Esophagus muscularis mucosa (tissue), 4 donors: ENCODE measurements around the gene NOD2.

ENCODE experiments used
- CTCF ChIP-seq, 3 experiments: fragments of 200-600 bp in 2 of 3; fragments of 450-650 bp in 1 of 3; sonication (generic) in 2 of 3; IDR thresholded peaks; one replicate each; pipeline ENCODE4 v1.5.1; 2017 to 2019; ENCODE audit warnings: antibody characterized with exemption in 3 of 3, mild to moderate bottlenecking in 2 of 3, moderate library complexity in 1 of 3
- EP300 ChIP-seq: sonication (generic); formaldehyde crosslinking; IDR thresholded peaks from one replicate; pipeline ENCODE4 v1.6.1; 2017; ENCODE audit warnings: antibody characterized with exemption
- POLR2A ChIP-seq: fragments of 450-650 bp; IDR thresholded peaks from one replicate; pipeline ENCODE4 v1.6.1; 2017; ENCODE audit warnings: antibody characterized with exemption, moderate library complexity, mild to moderate bottlenecking, low read depth
- POLR2AphosphoS5 ChIP-seq, 2 donors: sonication (generic); formaldehyde crosslinking; IDR thresholded peaks; one replicate each; pipeline ENCODE4 v1.6.1; 2017; ENCODE audit warnings: antibody characterized with exemption in 2 of 2

GRCh38 chr16:50767197-50767596, 73.8 kb downstream of the NOD2 start:
- no peak for TF ChIP-seq CTCF (IDR thresholded peaks at IDR 0.05)
- no peak for TF ChIP-seq POLR2AphosphoS5 (IDR thresholded peaks at IDR 0.05)
- TF ChIP-seq POLR2A, result no peak
- TF ChIP-seq EP300, result no peak
